H1 (cell line): ENCODE measurements around the gene KRT4. TPM values are rescaled to one million over a fixed set of nuclear protein-coding genes. Genes with fewer than 3 reads are reported as not detected.

ENCODE experiments used
- CTCF ChIA-PET: fragments of 300-600 bp; sonication (Branson Sonifier 250); formaldehyde crosslinking; loops from one replicate; lab custom pipeline; 2021; ENCODE audit not compliant: partially characterized antibody; lab: Charles Lee
- POLR2A ChIA-PET: fragments of 300-600 bp; sonication (Branson Sonifier 250); formaldehyde crosslinking; loops from one replicate; lab custom pipeline; 2021; ENCODE audit warnings: inconsistent platforms; ENCODE audit not compliant: partially characterized antibody; lab: Charles Lee
- DNase-seq, 2 experiments: peaks; one replicate each; pipeline versions ENCODE4 v3.0.0 to v3.0.0-alpha.2; 2010 to 2022; ENCODE audit warnings: low spot score in 2 of 2, low read depth in 1 of 2, mixed read lengths in 1 of 2
- FAIRE-seq: peaks from 2 replicates; lab custom pipeline; 2011; peaks lifted over from hg19 to GRCh38; lab: Jason Lieb, UNC
- H2AFZ ChIP-seq: 2 replicates; pipeline ENCODE4 v1.8.1; 2012; ENCODE audit warnings: low read length, inconsistent platforms
- H2AK5ac ChIP-seq: 2 replicates; pipeline ENCODE4 v1.6.1; 2013; ENCODE audit warnings: low read depth, low read length
- H2BK120ac ChIP-seq: replicated peaks from 2 replicates; pipeline ENCODE3; 2013; ENCODE audit warnings: low read depth, low read length, inconsistent platforms
- H2BK12ac ChIP-seq: 2 replicates; pipeline ENCODE4 v1.6.1; 2013; ENCODE audit warnings: low read depth, low read length
- H2BK15ac ChIP-seq: 2 replicates; pipeline ENCODE4 v1.6.1; 2013; ENCODE audit warnings: low read length
- H2BK20ac ChIP-seq: 2 replicates; pipeline ENCODE4 v1.6.1; 2013; ENCODE audit warnings: low read length
- H2BK5ac ChIP-seq: 2 replicates; pipeline ENCODE4 v1.6.1; 2013; ENCODE audit warnings: low read depth, low read length
- H3K14ac ChIP-seq: 2 replicates; pipeline ENCODE4 v1.6.1; 2013; ENCODE audit warnings: inconsistent platforms; ENCODE audit not compliant: insufficient read length
- H3K18ac ChIP-seq: 2 replicates; pipeline ENCODE4 v1.6.1; 2013; ENCODE audit warnings: low read length; ENCODE audit errors: extremely low read depth
- H3K23ac ChIP-seq: 2 replicates; pipeline ENCODE4 v1.6.1; 2013; ENCODE audit warnings: inconsistent platforms; ENCODE audit not compliant: insufficient read length
- H3K23me2 ChIP-seq: 2 replicates; pipeline ENCODE4 v1.6.1; 2013; ENCODE audit warnings: low read depth, low read length
- H3K27ac ChIP-seq: 2 replicates; pipeline ENCODE4 v1.6.1; 2011; ENCODE audit warnings: low read depth, low read length, inconsistent platforms
- H3K27me3 ChIP-seq, 4 experiments: replicated peaks in 1 of 4; 1 replicate in 1 of 4; 2 replicates in 3 of 4; pipeline versions ENCODE4 v1.6.1 to v1.8.1; 2011 to 2013; ENCODE audit warnings: low read length in 3 of 4, mild to moderate bottlenecking in 3 of 4, inconsistent platforms in 2 of 4, mixed read lengths in 2 of 4, moderate library complexity in 1 of 4; ENCODE audit not compliant: control insufficient read depth in 3 of 4, insufficient read depth in 3 of 4; ENCODE audit errors: extremely low read depth in 1 of 4
- H3K36me3 ChIP-seq, 4 experiments: 2 replicates each; pipeline versions ENCODE4 v1.6.1 to v1.8.1; 2011 to 2013; ENCODE audit warnings: mild to moderate bottlenecking in 4 of 4, low read length in 3 of 4, moderate library complexity in 2 of 4, control low read depth in 1 of 4, inconsistent platforms in 1 of 4; ENCODE audit not compliant: insufficient read depth in 4 of 4, control insufficient read depth in 2 of 4
- H3K4ac ChIP-seq: replicated peaks from 2 replicates; pipeline ENCODE3; 2013; ENCODE audit warnings: low read length, low read depth, mixed read lengths, inconsistent platforms; ENCODE audit not compliant: insufficient read length
- H3K4me1 ChIP-seq, 4 experiments: replicated peaks in 1 of 4; 1 replicate in 1 of 4; 2 replicates in 3 of 4; pipeline versions ENCODE4 v1.6.1 to v1.8.1; 2011 to 2013; ENCODE audit warnings: low read length in 3 of 4, inconsistent platforms in 2 of 4, mixed read lengths in 1 of 4; ENCODE audit not compliant: insufficient read depth in 4 of 4, control insufficient read depth in 3 of 4
- H3K4me2 ChIP-seq, 2 experiments: 2 replicates each; pipeline versions ENCODE4 v1.6.1 to v1.8.1; 2011 to 2013; ENCODE audit warnings: low read depth in 2 of 2, low read length in 2 of 2, control low read depth in 1 of 2, inconsistent platforms in 1 of 2, mild to moderate bottlenecking in 1 of 2; ENCODE audit not compliant: insufficient read depth in 1 of 2
- H3K4me3 ChIP-seq, 4 experiments: fragments of 200-600, 300-600 bp in 1 of 4; sonication (generic), shearing (Covaris generic), sonication (Bioruptor Twin) in 1 of 4; 2 replicates each; pipeline versions ENCODE4 v1.5.1 to v1.8.1; 2011 to 2016; ENCODE audit warnings: low read length in 4 of 4, low read depth in 3 of 4, control low read depth in 2 of 4, inconsistent platforms in 2 of 4, mild to moderate bottlenecking in 2 of 4, mixed read lengths in 1 of 4, moderate library complexity in 1 of 4; ENCODE audit not compliant: insufficient read depth in 2 of 4; ENCODE audit errors: extremely low read depth in 1 of 4
- H3K56ac ChIP-seq: replicated peaks from 2 replicates; pipeline ENCODE3; 2013; ENCODE audit warnings: low read depth, mild to moderate bottlenecking, mixed read lengths, low read length, inconsistent platforms; ENCODE audit not compliant: insufficient read length
- H3K79me1 ChIP-seq: 2 replicates; pipeline ENCODE4 v1.6.1; 2013; ENCODE audit warnings: low read depth, low read length, control low read depth
- H3K79me2 ChIP-seq, 2 experiments: 2 replicates each; pipeline versions ENCODE4 v1.6.1 to v1.8.1; 2012 to 2013; ENCODE audit warnings: low read length in 2 of 2, mild to moderate bottlenecking in 2 of 2, inconsistent platforms in 1 of 2; ENCODE audit not compliant: insufficient read depth in 2 of 2, control insufficient read depth in 1 of 2
- H3K9ac ChIP-seq, 4 experiments: replicated peaks in 1 of 4; 1 replicate in 1 of 4; 2 replicates in 3 of 4; pipeline versions ENCODE4 v1.6.1 to v1.8.1; 2011 to 2013; ENCODE audit warnings: low read depth in 3 of 4, low read length in 3 of 4, control low read depth in 2 of 4, mild to moderate bottlenecking in 2 of 4, moderate library complexity in 2 of 4, inconsistent platforms in 1 of 4; ENCODE audit errors: extremely low read depth in 1 of 4
- H3K9me3 ChIP-seq, 2 experiments: 2 replicates each; pipeline versions ENCODE4 v1.6.1 to v1.8.1; 2012 to 2013; ENCODE audit warnings: mild to moderate bottlenecking in 2 of 2, moderate library complexity in 2 of 2, control low read depth in 1 of 2, inconsistent platforms in 1 of 2, low read depth in 1 of 2, low read length in 1 of 2, mixed read lengths in 1 of 2; ENCODE audit not compliant: insufficient read depth in 2 of 2
- H4K20me1 ChIP-seq, 2 experiments: replicated peaks in 1 of 2; 2 replicates each; pipeline versions ENCODE3 to v1.8.1; 2011 to 2013; ENCODE audit warnings: inconsistent platforms in 2 of 2, low read length in 2 of 2, mild to moderate bottlenecking in 1 of 2; ENCODE audit not compliant: insufficient read depth in 2 of 2, control insufficient read depth in 1 of 2
- H4K5ac ChIP-seq: 2 replicates; pipeline ENCODE4 v1.6.1; 2013; ENCODE audit warnings: low read length, low read depth, mixed read lengths, inconsistent platforms; ENCODE audit not compliant: insufficient read length
- H4K8ac ChIP-seq: 2 replicates; pipeline ENCODE4 v1.8.0; 2013; ENCODE audit warnings: mild to moderate bottlenecking, moderate library complexity, low read length, inconsistent platforms; ENCODE audit not compliant: insufficient read depth; ENCODE audit errors: extremely low read depth
- H4K91ac ChIP-seq: replicated peaks from 2 replicates; pipeline ENCODE3; 2013; ENCODE audit warnings: low read length, mixed read lengths, inconsistent platforms; ENCODE audit not compliant: insufficient read length
- CBX5 ChIP-seq: fragments of 300-800, 300-1000 bp; sonication (generic); IDR thresholded peaks from 2 replicates; pipeline ENCODE4 v1.7.1; 2016; ENCODE audit warnings: antibody characterized with exemption, low read length, low read depth
- MAFK ChIP-seq: IDR thresholded peaks from 2 replicates; pipeline ENCODE4 v1.6.1; 2012; ENCODE audit warnings: low read depth, mild to moderate bottlenecking, improper control_type of control experiment, low read length
- WGBS, 2 experiments: shearing (Covaris generic) in 1 of 2; methylation state at CpG; one replicate each; pipeline versions ENCODE4 v1.1.6 to v1.1.7; 2013 to 2015; ENCODE audit warnings: low lambda C conversion rate in 2 of 2, mixed read lengths in 2 of 2, inconsistent platforms in 1 of 2, low coverage in 1 of 2, missing lambda C conversion rate in 1 of 2; ENCODE audit not compliant: insufficient replicate concordance in 2 of 2, insufficient coverage in 1 of 2, insufficient read length in 1 of 2; ENCODE audit errors: extremely low coverage in 1 of 2, missing lambda C conversion rate in 1 of 2; 5-methylcytosine and 5-hydroxymethylcytosine counted together
- polyA plus RNA-seq, 7 experiments: library from polyadenylated mRNA; depleted of rRNA in 3 of 7; stranded (reverse) in 5 of 7; unstranded in 2 of 7; fragments of >200 nt in 5 of 7; fragments of 200-250 nt in 2 of 7; gene quantifications; 1 replicate in 5 of 7; 2 replicates in 1 of 7; 4 replicates in 1 of 7; pipeline versions ENCODE4 v1.2.1 to v1.2.3, GENCODE V29; 2011 to 2013; ENCODE audit warnings: missing spikeins in 2 of 7, mixed read lengths in 2 of 7
- total RNA-seq: library from RNA; stranded (reverse); fragmentation: NEBNext Ultra II Directional; extraction: Animal tissue kit (Norgen Biotek cat#: 25700); gene quantifications from 2 replicates; pipeline ENCODE4 v1.2.1, GENCODE V29; 2021

KRT4 gene
- total and polyA plus RNA-seq, 2 of the 8 experiments (the other 6 are each of a cell fraction or from before 2014, with no cell fraction given), result not detected

DNA sequence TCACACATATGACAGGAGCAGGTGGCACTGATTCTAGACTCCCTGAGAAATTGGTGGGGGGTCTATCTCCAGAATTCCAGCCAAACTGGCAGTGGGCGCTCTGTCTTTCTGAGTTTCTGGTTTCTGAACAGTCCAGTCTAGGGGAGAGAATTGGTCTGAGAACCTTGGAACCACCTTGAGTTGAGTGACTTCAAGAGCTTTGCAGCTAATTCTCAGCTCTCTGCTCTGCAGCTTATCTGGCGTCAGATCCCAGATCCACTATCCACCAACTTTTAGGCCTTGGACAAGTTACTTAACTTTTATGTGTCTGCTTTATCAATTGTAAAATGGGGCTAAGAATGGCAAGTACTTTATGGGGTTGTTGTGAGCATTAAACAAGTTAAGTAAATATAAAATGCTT is 35.1 kb downstream of the KRT4 start:
- Histone ChIP-seq H3K14ac (no peak overlapping the region), H3K23me2 (no peaks in the 10 kb centered on the region), H3K9ac (no peak overlapping the region), H4K8ac (no peak overlapping the region), H3K36me3 (no peaks in the 10 kb centered on the region), H3K18ac (no peak overlapping the region)
- CTCF ChIA-PET, result interaction anchor here (1.1 to 3.5 kb wide), 8 partner anchors 9 to 168 kb away, joined by 3 to 10 read pairs (median 4); no protein-coding TSS in a partner anchor
- TF ChIP-seq MAFK (no peak), CBX5 (no peak)
- TF ChIP-seq, all 59 proteins: peak for 0
- H2BK5ac ChIP-seq, result no peak overlapping the region
- 84% methylated on average over 2 of the region's 2 CpGs; no CpG with 5 or more reads in 1 of the 2 experiments for WGBS, 2 experiments
- no peak overlapping the region for H2AK5ac ChIP-seq
- H2BK12ac ChIP-seq, result no peak overlapping the region
- no peak overlapping the region for H4K5ac ChIP-seq
- no peaks in the 10 kb centered on the region for H3K79me1 ChIP-seq
- H2AFZ ChIP-seq, result no peak overlapping the region
- no peak overlapping the region for H3K4me2 ChIP-seq
- H3K27ac ChIP-seq, result no peak overlapping the region
- FAIRE-seq (no peak), DNase-seq (no peak)
- no peaks in the 10 kb centered on the region for H3K9me3 ChIP-seq
- H2BK15ac ChIP-seq, result no peak overlapping the region
- H3K4ac ChIP-seq, result no peak overlapping the region
- no peaks in the 10 kb centered on the region for H4K20me1 ChIP-seq
- no peaks in the 10 kb centered on the region for H3K4me1 ChIP-seq
- POLR2A ChIA-PET, result no interaction called here
- H4K91ac ChIP-seq, result no peak overlapping the region
- no peaks in the 10 kb centered on the region for H3K27me3 ChIP-seq
- no peak overlapping the region for H2BK20ac ChIP-seq
- H3K23ac ChIP-seq, result no peak overlapping the region
- no peak overlapping the region for H2BK120ac ChIP-seq
- H3K79me2 ChIP-seq, result no peaks in the 10 kb centered on the region
- H3K56ac ChIP-seq, result no peak overlapping the region
- no peak overlapping the region for H3K4me3 ChIP-seq
